GM12878 (cell line): ENCODE data around the gene SRSF10.

Source experiments
- EZH2 ChIP-seq: IDR thresholded peaks from 2 replicates; pipeline ENCODE4 v1.6.1; 2012; ENCODE audit warnings: low read depth, mild to moderate bottlenecking, control low read depth, inconsistent platforms, low read length, borderline replicate concordance; ENCODE audit not compliant: control insufficient read depth
- ZBED1 ChIP-seq: IDR thresholded peaks from 2 replicates; pipeline ENCODE4 v1.6.1; 2016; ENCODE audit warnings: borderline replicate concordance

- TF ChIP-seq ZBED1 (no peak), EZH2 (no peak)
Measured at GRCh38 chr1:23923592-23924499, 56.3 kb downstream of the SRSF10 start.
